Measurements from ENCODE around the gene ABCA12.

DNA sequence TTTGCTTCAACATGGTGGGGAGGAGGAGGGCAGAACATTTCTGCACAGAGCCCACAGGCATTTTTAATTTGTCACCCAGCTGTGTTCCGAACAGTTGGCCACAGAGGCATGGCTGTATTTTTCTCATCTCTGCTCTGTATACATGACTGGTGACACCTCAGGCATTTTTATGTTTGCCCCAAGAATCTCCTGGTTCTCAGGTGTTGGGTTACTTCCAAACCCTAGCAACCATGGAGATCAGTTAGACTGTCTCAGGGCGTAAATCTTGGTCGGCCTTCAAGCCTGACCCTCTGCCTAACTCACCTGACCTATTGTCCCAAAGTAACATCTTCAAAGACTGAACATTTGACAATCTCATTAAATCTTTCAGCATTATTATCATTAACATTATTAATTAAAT lies 100.0 kb downstream of the ABCA12 start:
- TF ChIP-seq CREM (IDR thresholded peaks at IDR 0.05; ENCODE audit: low read depth) (no peak), JUNB (IDR thresholded peaks at IDR 0.05) (no peak), NBN (IDR thresholded peaks at IDR 0.05) (no peak), NFYB (IDR thresholded peaks at IDR 0.05; ENCODE audit: insufficient read depth, low read depth, low read length) (no peak), CREB1 (IDR thresholded peaks at IDR 0.05; ENCODE audit: low read depth) (no peak), EGR1 (IDR thresholded peaks at IDR 0.05; ENCODE audit: borderline replicate concordance in 1 of 2, low read depth in 2 of 2, low read length in 2 of 2) (no peak), POLR2A (IDR thresholded peaks at IDR 0.05; ENCODE audit: low read depth, low read length) (no peak), RCOR1 (conservative IDR thresholded peaks at IDR 0.05; ENCODE audit: low read depth, low read length) (no peak)
- TF ChIP-seq, protein P1, sequence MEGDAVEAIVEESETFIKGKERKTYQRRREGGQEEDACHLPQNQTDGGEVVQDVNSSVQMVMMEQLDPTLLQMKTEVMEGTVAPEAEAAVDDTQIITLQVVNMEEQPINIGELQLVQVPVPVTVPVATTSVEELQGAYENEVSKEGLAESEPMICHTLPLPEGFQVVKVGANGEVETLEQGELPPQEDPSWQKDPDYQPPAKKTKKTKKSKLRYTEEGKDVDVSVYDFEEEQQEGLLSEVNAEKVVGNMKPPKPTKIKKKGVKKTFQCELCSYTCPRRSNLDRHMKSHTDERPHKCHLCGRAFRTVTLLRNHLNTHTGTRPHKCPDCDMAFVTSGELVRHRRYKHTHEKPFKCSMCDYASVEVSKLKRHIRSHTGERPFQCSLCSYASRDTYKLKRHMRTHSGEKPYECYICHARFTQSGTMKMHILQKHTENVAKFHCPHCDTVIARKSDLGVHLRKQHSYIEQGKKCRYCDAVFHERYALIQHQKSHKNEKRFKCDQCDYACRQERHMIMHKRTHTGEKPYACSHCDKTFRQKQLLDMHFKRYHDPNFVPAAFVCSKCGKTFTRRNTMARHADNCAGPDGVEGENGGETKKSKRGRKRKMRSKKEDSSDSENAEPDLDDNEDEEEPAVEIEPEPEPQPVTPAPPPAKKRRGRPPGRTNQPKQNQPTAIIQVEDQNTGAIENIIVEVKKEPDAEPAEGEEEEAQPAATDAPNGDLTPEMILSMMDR (IDR thresholded peaks at IDR 0.05 in 2 of 3, conservative IDR thresholded peaks at IDR 0.05 in 1 of 3; ENCODE audit: control insufficient read depth in 2 of 3, extremely low read depth in 1 of 3, insufficient read depth in 1 of 3, low read depth in 3 of 3, low read length in 3 of 3), result no peak
